ENCODE results near the gene CHMP4A.

The CHMP4A gene

GRCh38 chr14:24177041-24177825 is 36.1 kb downstream of the CHMP4A start:
- Histone ChIP-seq H3K9ac (no peak overlapping the region), H3K27me3 (peaks cover 0 to 8% (median 4%) of the 10 kb centered on the region in 11 experiments; a peak in 17 of 22 replicates), H3K27ac (no peak overlapping the region), H4K20me1 (peaks cover 0 to 68% (median 44%) of the 10 kb centered on the region in 11 experiments; a peak in 21 of 22 replicates), H3K4me2 (no peak overlapping the region), H3K4me3 (no peak overlapping the region), H3K36me3 (peaks cover 52 to 100% (median 61%) of the 10 kb centered on the region in 11 experiments), H3K4me1 (peaks cover 0 to 46% (median 36%) of the 10 kb centered on the region in 10 experiments; a peak in 18 of 20 replicates), H3K9me3 (replicated peaks in 1 of 11) (no peaks in the 10 kb centered on the region)
- no peak for TF ChIP-seq Cebpa-rat (IDR thresholded peaks at IDR 0.05)

GRCh38 chr14:24176599-24176998 is 36.7 kb downstream of the CHMP4A start:
- H3K36me3 ChIP-seq: peaks cover 46 to 97% (median 55%) of the 10 kb centered on the region in 11 experiments
- H4K20me1 ChIP-seq: peaks cover 0 to 68% (median 37%) of the 10 kb centered on the region in 11 experiments; a peak in 20 of 22 replicates
- H3K9me3 ChIP-seq (replicated peaks in 1 of 11): no peaks in the 10 kb centered on the region
- no peak overlapping the region for H3K4me2 ChIP-seq
- no peak overlapping the region for H3K9ac ChIP-seq
- peaks cover 5 to 48% (median 42%) of the 10 kb centered on the region in 10 experiments for H3K4me1 ChIP-seq
- no peak overlapping the region for H3K27ac ChIP-seq
- H3K4me3 ChIP-seq: no peak overlapping the region
- no peak for TF ChIP-seq Cebpa-rat (IDR thresholded peaks at IDR 0.05)
- H3K27me3 ChIP-seq: peaks cover 2 to 14% (median 10%) of the 10 kb centered on the region in 11 experiments; a peak in 20 of 22 replicates

GRCh38 chr14:24172871-24173281 is 40.4 kb downstream of the CHMP4A start:
- Histone ChIP-seq H3K4me1 (peaks cover 17 to 26% (median 20%) of the 10 kb centered on the region in 10 experiments), H3K36me3 (peaks cover 9 to 89% (median 34%) of the 10 kb centered on the region in 11 experiments), H3K27me3 (peaks cover 7 to 28% (median 24%) of the 10 kb centered on the region in 11 experiments; a peak in 21 of 22 replicates), H3K9ac (no peak overlapping the region), H4K20me1 (peaks cover 0 to 42% (median 2%) of the 10 kb centered on the region in 11 experiments; a peak in 8 of 22 replicates), H3K9me3 (replicated peaks in 1 of 11) (no peaks in the 10 kb centered on the region), H3K27ac (no peak overlapping the region), H3K4me3 (peak overlapping the region in 1 of 10 experiments; percentile 65; a peak in 3 of 20 replicates), H3K4me2 (peak overlapping the region in 6 of 11 experiments; percentile 76 to 91 (median 82); a peak in 10 of 22 replicates)
- TF ChIP-seq Cebpa-rat (IDR thresholded peaks at IDR 0.05): no peak

- Histone ChIP-seq H3K4me1 (peaks cover 17 to 30% (median 22%) of the 10 kb centered on the region in 10 experiments), H3K27me3 (peaks cover 7 to 28% (median 24%) of the 10 kb centered on the region in 11 experiments; a peak in 21 of 22 replicates), H3K4me3 (peak overlapping the region in 8 of 10 experiments; percentile 41 to 65 (median 54); a peak in 15 of 20 replicates), H4K20me1 (peaks cover 0 to 38% (median 0%) of the 10 kb centered on the region in 11 experiments; a peak in 8 of 22 replicates), H3K9me3 (replicated peaks in 1 of 11) (no peaks in the 10 kb centered on the region), H3K9ac (peak overlapping the region in 7 of 11 experiments; percentile 6 to 50 (median 33); a peak in 7 of 22 replicates), H3K27ac (no peak overlapping the region; a peak in 1 of 22 replicates), H3K36me3 (peaks cover 11 to 89% (median 35%) of the 10 kb centered on the region in 11 experiments), H3K4me2 (peak overlapping the region; percentile 63 to 91 (median 78); a peak in 21 of 22 replicates)
- TF ChIP-seq Cebpa-rat (IDR thresholded peaks at IDR 0.05): no peak
Observed at GRCh38 chr14:24172261-24172860, 40.9 kb downstream of the CHMP4A start.

- Histone ChIP-seq H3K4me1 (peaks cover 17 to 38% (median 26%) of the 10 kb centered on the region in 10 experiments), H3K4me2 (peak within 1 kb of the TSS; percentile 63 to 91 (median 78)), H3K36me3 (peaks cover 6 to 88% (median 35%) of the 10 kb centered on the region in 11 experiments), H3K4me3 (peak within 1 kb of the TSS in 8 of 10 experiments; percentile 41 to 65 (median 54); a peak in 16 of 20 replicates), H3K9ac (peak within 1 kb of the TSS in 8 of 11 experiments; percentile 6 to 50 (median 34); a peak in 10 of 22 replicates), H3K27me3 (peaks cover 7 to 28% (median 24%) of the 10 kb centered on the region in 11 experiments; a peak in 21 of 22 replicates), H3K27ac (peak within 1 kb of the TSS in 2 of 11 experiments; percentile 18 to 35; a peak in 2 of 22 replicates), H3K9me3 (replicated peaks in 1 of 11) (no peaks in the 10 kb centered on the region), H4K20me1 (peaks cover 0 to 37% (median 0%) of the 10 kb centered on the region in 11 experiments; a peak in 5 of 22 replicates)
- no peak for TF ChIP-seq Cebpa-rat (IDR thresholded peaks at IDR 0.05)
Observed at GRCh38 chr14:24171422-24172260, 41.6 kb downstream of the CHMP4A start, which contains the start of gene REC8. REC8 (plus strand) TSS chr14:24172080; CDS start chr14:24172553, 473 bp downstream.

- Histone ChIP-seq H3K4me2 (peak overlapping the region in 4 of 11 experiments; percentile 18 to 100 (median 71); a peak in 5 of 22 replicates), H3K4me1 (peaks cover 19 to 76% (median 31%) of the 10 kb centered on the region in 10 experiments), H3K9ac (peak overlapping the region in 1 of 11 experiments; percentile 30; a peak in 1 of 22 replicates), H3K27ac (peak overlapping the region in 4 of 11 experiments; percentile 17 to 67 (median 54); a peak in 6 of 22 replicates), H4K20me1 (peaks cover 0 to 61% (median 1%) of the 10 kb centered on the region in 11 experiments; a peak in 8 of 22 replicates), H3K27me3 (peaks cover 7 to 27% (median 22%) of the 10 kb centered on the region in 11 experiments; a peak in 21 of 22 replicates), H3K36me3 (peaks cover 42 to 88% (median 68%) of the 10 kb centered on the region in 11 experiments), H3K4me3 (no peak overlapping the region), H3K9me3 (replicated peaks in 1 of 11) (no peaks in the 10 kb centered on the region)
- TF ChIP-seq Cebpa-rat (IDR thresholded peaks at IDR 0.05): no peak
Observed at GRCh38 chr14:24167469-24168114, 45.7 kb downstream of the CHMP4A start.

- Histone ChIP-seq H3K4me1 (peaks cover 20 to 74% (median 29%) of the 10 kb centered on the region in 10 experiments), H3K9me3 (replicated peaks in 1 of 11) (no peaks in the 10 kb centered on the region), H3K4me3 (no peak overlapping the region), H3K36me3 (peaks cover 49 to 87% (median 68%) of the 10 kb centered on the region in 11 experiments), H3K4me2 (peak overlapping the region in 2 of 11 experiments; percentile 98 to 100; a peak in 5 of 22 replicates), H3K9ac (peak overlapping the region in 1 of 11 experiments; percentile 30; a peak in 2 of 22 replicates), H3K27ac (no peak overlapping the region), H4K20me1 (peaks cover 0 to 53% (median 4%) of the 10 kb centered on the region in 11 experiments; a peak in 10 of 22 replicates), H3K27me3 (peaks cover 0 to 14% (median 4%) of the 10 kb centered on the region in 11 experiments; a peak in 15 of 22 replicates)
- TF ChIP-seq Cebpa-rat (IDR thresholded peaks at IDR 0.05): no peak
Observed at GRCh38 chr14:24165785-24166184, 47.5 kb downstream of the CHMP4A start.

Measured in BLaER1 treated with 17β-estradiol and CSF1 and Interleukin-3, amounts not matched to agents 10 nM and 100 nM (cell line).